Progenitor cell of endocrine pancreas (in vitro differentiated cells): ENCODE results near the gene TTF1. TPM values are rescaled to one million over a fixed set of nuclear protein-coding genes. Genes with fewer than 3 reads are reported as not detected.

Source experiments
- DNase-seq: peaks from one replicate; pipeline ENCODE4 v3.0.0; 2021; ENCODE audit warnings: low spot score; ENCODE audit not compliant: unreplicated experiment
- H3K27ac Mint-ChIP-seq: 2 replicates; pipeline ENCODE4 v1.8.0; 2021; ENCODE audit warnings: mild to moderate bottlenecking, moderate library complexity, mixed read lengths
- H3K27me3 Mint-ChIP-seq: 2 replicates; pipeline ENCODE4 v1.8.0; 2021; ENCODE audit warnings: mixed read lengths
- H3K36me3 Mint-ChIP-seq: 2 replicates; pipeline ENCODE4 v1.8.0; 2022; ENCODE audit warnings: mixed read lengths; ENCODE audit not compliant: insufficient read depth
- H3K4me1 Mint-ChIP-seq: 2 replicates; pipeline ENCODE4 v1.8.0; 2021; ENCODE audit warnings: low read depth, mixed read lengths
- H3K4me3 Mint-ChIP-seq: 2 replicates; pipeline ENCODE4 v1.8.0; 2021; ENCODE audit warnings: low read depth, mild to moderate bottlenecking, moderate library complexity, mixed read lengths
- H3K9me3 Mint-ChIP-seq: 2 replicates; pipeline ENCODE4 v1.8.0; 2021; ENCODE audit warnings: low read depth, mixed read lengths
- total RNA-seq: library from RNA; stranded (reverse); gene quantifications from 2 replicates; pipeline ENCODE4 v1.2.1, GENCODE V29; 2021
- TF ChIP-seq, protein P1 (sequence below): fragments of 200-600 bp; sonication (generic); IDR thresholded peaks from one replicate; pipeline ENCODE4 v1.5.0; 2021; ENCODE audit warnings: antibody characterized with exemption, mild to moderate bottlenecking; ENCODE audit not compliant: unreplicated experiment

Gene TTF1
- total RNA-seq, 1 donor from 2014 or later: 18.5 TPM

GRCh38 chr9:132413926-132414325, 7.3 kb upstream of the TTF1 start:
- peaks cover 13% of the 10 kb centered on the region for H3K4me1 Mint-ChIP-seq
- no peaks in the 10 kb centered on the region for H3K9me3 Mint-ChIP-seq
- H3K27me3 Mint-ChIP-seq: peaks cover 53% of the 10 kb centered on the region
- no peaks in the 10 kb centered on the region for H3K36me3 Mint-ChIP-seq
- DNase-seq: no peak
- H3K4me3 Mint-ChIP-seq: no peak overlapping the region
- TF ChIP-seq, protein P1, sequence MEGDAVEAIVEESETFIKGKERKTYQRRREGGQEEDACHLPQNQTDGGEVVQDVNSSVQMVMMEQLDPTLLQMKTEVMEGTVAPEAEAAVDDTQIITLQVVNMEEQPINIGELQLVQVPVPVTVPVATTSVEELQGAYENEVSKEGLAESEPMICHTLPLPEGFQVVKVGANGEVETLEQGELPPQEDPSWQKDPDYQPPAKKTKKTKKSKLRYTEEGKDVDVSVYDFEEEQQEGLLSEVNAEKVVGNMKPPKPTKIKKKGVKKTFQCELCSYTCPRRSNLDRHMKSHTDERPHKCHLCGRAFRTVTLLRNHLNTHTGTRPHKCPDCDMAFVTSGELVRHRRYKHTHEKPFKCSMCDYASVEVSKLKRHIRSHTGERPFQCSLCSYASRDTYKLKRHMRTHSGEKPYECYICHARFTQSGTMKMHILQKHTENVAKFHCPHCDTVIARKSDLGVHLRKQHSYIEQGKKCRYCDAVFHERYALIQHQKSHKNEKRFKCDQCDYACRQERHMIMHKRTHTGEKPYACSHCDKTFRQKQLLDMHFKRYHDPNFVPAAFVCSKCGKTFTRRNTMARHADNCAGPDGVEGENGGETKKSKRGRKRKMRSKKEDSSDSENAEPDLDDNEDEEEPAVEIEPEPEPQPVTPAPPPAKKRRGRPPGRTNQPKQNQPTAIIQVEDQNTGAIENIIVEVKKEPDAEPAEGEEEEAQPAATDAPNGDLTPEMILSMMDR: no peak
- H3K27ac Mint-ChIP-seq: no peak overlapping the region

DNA sequence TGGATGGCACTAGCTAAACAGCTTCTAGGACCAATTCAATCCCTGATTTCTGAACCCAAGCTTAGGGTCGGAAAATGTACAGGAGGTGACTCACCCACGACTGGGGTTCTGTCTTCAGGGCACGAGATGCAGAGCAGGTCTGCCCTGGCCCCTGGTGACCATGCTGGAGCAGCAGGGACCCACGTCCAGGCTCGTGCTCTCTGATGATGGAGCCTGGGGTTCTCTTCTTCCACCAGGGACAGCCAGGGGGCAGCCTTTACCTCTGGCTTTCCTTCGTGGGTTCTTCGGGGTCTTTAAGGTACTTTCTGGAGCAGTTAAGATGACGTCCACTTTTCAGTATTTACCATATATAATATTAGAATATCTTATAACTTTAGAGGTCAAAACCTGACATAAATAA, 5.4 kb upstream of the TTF1 start:
- Mint-ChIP-seq H3K9me3 (no peaks in the 10 kb centered on the region), H3K27me3 (peaks cover 53% of the 10 kb centered on the region), H3K4me3 (no peak overlapping the region), H3K27ac (no peak overlapping the region), H3K4me1 (peaks cover 7% of the 10 kb centered on the region), H3K36me3 (no peaks in the 10 kb centered on the region)
- DNase-seq: peak; percentile 19
- TF ChIP-seq, protein P1: peak; percentile 63

DNA sequence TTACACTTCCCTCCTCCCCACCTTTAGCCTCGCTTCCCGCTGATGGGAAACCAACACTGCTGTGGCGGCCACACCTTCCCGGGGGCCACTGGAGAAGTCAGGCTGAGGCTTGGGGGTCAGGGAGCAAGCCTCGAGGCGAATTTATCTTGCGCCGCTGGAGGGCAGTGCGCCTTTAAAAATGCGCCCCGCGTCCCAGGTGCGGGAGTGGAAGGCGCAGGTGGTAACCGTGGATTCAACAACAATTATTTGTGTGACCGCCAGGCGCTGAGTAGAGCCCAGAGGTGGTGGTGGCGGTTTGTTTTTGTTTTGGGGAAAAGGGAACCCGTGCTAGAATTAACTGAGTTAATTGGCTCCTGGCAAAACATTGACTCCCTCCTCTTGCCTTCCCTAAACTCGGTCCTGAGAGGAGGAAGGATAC, 4.5 kb upstream of the TTF1 start:
- TF ChIP-seq, protein P1: peak; percentile 81
- H3K4me3 Mint-ChIP-seq: peak overlapping the region; percentile 64
- H3K27me3 Mint-ChIP-seq: peaks cover 53% of the 10 kb centered on the region

GRCh38 chr9:132410642-132411041, 4.0 kb upstream of the TTF1 start:
- no peak for DNase-seq
- peaks cover 52% of the 10 kb centered on the region for H3K27me3 Mint-ChIP-seq

More for the DNA sequence above, 4.5 kb upstream of the TTF1 start:
- peak overlapping the region; percentile 89 for H3K27ac Mint-ChIP-seq
- H3K9me3 Mint-ChIP-seq: no peaks in the 10 kb centered on the region
- H3K36me3 Mint-ChIP-seq: no peaks in the 10 kb centered on the region
- DNase-seq: peak; percentile 69
- peaks cover 11% of the 10 kb centered on the region for H3K4me1 Mint-ChIP-seq

GRCh38 chr9:132409828-132410528, 3.3 kb upstream of the TTF1 start, which contains the start of gene CFAP77:
Gene CFAP77 (plus strand): TSS chr9:132410211. CDS start chr9:132410272, 61 bp downstream.
- peaks cover 19% of the 10 kb centered on the region for H3K4me1 Mint-ChIP-seq

More at GRCh38 chr9:132410642-132411041, 4.0 kb upstream of the TTF1 start:
- TF ChIP-seq, protein P1: no peak
- Mint-ChIP-seq H3K4me3 (peak overlapping the region; percentile 64), H3K9me3 (no peaks in the 10 kb centered on the region), H3K36me3 (no peaks in the 10 kb centered on the region), H3K27ac (peak overlapping the region; percentile 89), H3K4me1 (peaks cover 16% of the 10 kb centered on the region)

More at GRCh38 chr9:132409828-132410528, 3.3 kb upstream of the TTF1 start, which contains the start of gene CFAP77:
- DNase-seq: peak; percentile 31
- Mint-ChIP-seq H3K27ac (peak within 1 kb of the TSS; percentile 89), H3K4me3 (peak within 1 kb of the TSS; percentile 64), H3K27me3 (peaks cover 46% of the 10 kb centered on the region), H3K9me3 (no peaks in the 10 kb centered on the region), H3K36me3 (no peaks in the 10 kb centered on the region)
- TF ChIP-seq, protein P1: no peak
